Effector memory CD4-positive, alpha-beta T cell (primary cell): ENCODE measurements around the gene HCN4.
"Not testable (repeated sequence)": the region's sequence is repeated elsewhere in the genome, so short reads cannot be mapped to it uniquely, and the experiment has no call there.

Experiments
- DNase-seq, 3 donors: peaks; one replicate each; pipeline ENCODE4 v3.0.0-alpha.2; 2020
- H3K27ac ChIP-seq: 2 replicates; pipeline ENCODE4 v1.7.0; 2013; ENCODE audit warnings: mild to moderate bottlenecking, low read length, moderate library complexity; ENCODE audit not compliant: insufficient read depth, poor library complexity, severe bottlenecking
- H3K27me3 ChIP-seq: replicated peaks from 2 replicates; pipeline ENCODE4 v1.7.0; 2013; ENCODE audit warnings: mild to moderate bottlenecking, low read length; ENCODE audit not compliant: insufficient read depth, control insufficient read depth, poor library complexity, severe bottlenecking
- H3K36me3 ChIP-seq: 2 replicates; pipeline ENCODE4 v1.7.0; 2013; ENCODE audit warnings: mild to moderate bottlenecking, low read length, moderate library complexity; ENCODE audit not compliant: control insufficient read depth, insufficient read depth
- H3K4me1 ChIP-seq: 2 replicates; pipeline ENCODE4 v1.7.0; 2013; ENCODE audit warnings: low read length, mild to moderate bottlenecking; ENCODE audit not compliant: control insufficient read depth, insufficient read depth, poor library complexity, severe bottlenecking
- H3K4me3 ChIP-seq: 2 replicates; pipeline ENCODE4 v1.7.0; 2013; ENCODE audit warnings: low read length, low read depth, mild to moderate bottlenecking; ENCODE audit not compliant: insufficient read depth, poor library complexity, severe bottlenecking
- H3K9me3 ChIP-seq: 2 replicates; pipeline ENCODE4 v1.7.0; 2013; ENCODE audit warnings: mild to moderate bottlenecking, low read length, moderate library complexity; ENCODE audit not compliant: control insufficient read depth
- total RNA-seq, 3 donors: gene quantifications; one replicate each; lab custom pipeline; 2026; lab: John Stamatoyannopoulos, UW

The HCN4 gene
- total RNA-seq: 0 reads per million in 3 donors

GRCh38 chr15:73368301-73369136 lies at the start of gene HCN4:
Gene HCN4, minus strand, starts transcription at chr15:73368958. Its CDS starts 688 bp downstream, at chr15:73368270.
- no peaks in the 10 kb centered on the region for H3K9me3 ChIP-seq
- H3K27ac ChIP-seq: no peak within 1 kb of the TSS
- peaks cover 14% of the 10 kb centered on the region for H3K27me3 ChIP-seq
- no peaks in the 10 kb centered on the region for H3K36me3 ChIP-seq
- no peaks in the 10 kb centered on the region for H3K4me1 ChIP-seq
- no peak for DNase-seq
- H3K4me3 ChIP-seq: no peak within 1 kb of the TSS

GRCh38 chr15:73414876-73415275 lies 46.1 kb upstream of the HCN4 start:
- H3K4me3 ChIP-seq: no peak overlapping the region
- no peaks in the 10 kb centered on the region for H3K27me3 ChIP-seq
- no peaks in the 10 kb centered on the region for H3K9me3 ChIP-seq
- no peaks in the 10 kb centered on the region for H3K36me3 ChIP-seq
- DNase-seq: no peak
- H3K27ac ChIP-seq: no peak overlapping the region
- no peaks in the 10 kb centered on the region for H3K4me1 ChIP-seq

DNA sequence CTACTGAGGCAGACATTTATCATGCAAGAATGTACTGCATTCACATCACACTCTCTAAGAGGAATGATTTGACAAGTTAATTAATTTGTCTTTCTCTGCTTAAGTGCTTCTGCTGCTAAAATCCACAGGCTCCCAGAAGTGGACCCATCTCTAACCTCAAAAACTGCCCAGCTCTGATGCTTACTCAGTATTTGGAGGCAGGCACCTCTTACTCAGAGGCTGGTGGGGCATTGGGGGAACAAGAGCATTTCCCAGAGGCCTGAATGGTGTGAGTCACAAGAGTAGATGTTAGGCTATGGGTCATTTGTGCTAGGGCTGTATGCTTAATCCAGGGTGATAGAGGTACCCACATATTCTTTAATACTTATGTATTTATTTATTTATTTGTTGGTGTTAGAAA lies 34.4 kb upstream of the HCN4 start:
- Histone ChIP-seq H3K4me1 (no peaks in the 10 kb centered on the region), H3K27ac (no peak overlapping the region), H3K9me3 (no peaks in the 10 kb centered on the region), H3K4me3 (no peak overlapping the region), H3K27me3 (no peaks in the 10 kb centered on the region), H3K36me3 (no peaks in the 10 kb centered on the region)
- DNase-seq: no peak

DNA sequence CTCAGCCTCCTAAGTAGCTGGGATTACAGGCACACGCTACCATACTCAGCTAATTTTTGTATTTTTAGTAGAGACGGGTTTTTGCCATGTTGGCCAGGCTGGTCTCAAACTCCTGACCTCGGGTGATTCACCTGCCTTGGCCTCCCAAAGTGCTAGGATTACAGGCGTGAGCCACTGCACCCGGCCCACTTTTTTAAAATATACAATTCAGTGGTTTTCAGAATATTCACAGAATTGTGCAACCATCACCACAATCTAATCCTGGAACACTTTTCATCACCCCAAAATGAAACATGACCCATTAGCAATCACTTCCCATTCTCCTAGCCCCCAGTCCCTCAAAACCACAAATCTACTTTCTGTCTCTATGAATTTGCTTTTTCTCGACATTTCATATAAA lies 31.5 kb upstream of the HCN4 start:
- not testable (repeated sequence) for H3K36me3 ChIP-seq, H3K27me3 ChIP-seq, H3K4me3 ChIP-seq, H3K9me3 ChIP-seq, DNase-seq, H3K4me1 ChIP-seq, H3K27ac ChIP-seq

DNA sequence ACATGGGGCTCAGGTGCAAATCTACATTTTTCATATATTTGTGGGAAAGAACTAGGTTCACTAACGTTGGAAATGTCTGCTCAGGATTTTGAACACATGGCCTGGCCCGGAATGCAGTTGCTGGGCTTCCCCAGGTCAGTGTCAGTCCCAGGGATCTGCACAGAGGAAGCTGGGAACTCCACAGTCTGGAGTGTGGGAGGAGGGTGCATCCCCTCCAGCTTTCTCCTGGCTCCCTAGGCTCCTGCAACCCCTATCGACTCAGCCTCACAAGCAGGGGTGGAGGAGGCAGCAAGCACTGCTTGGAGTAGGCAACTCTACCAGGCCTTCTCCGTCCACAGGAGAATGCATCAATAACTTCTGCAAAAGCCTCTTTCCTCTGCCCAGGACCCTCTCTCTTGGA lies 30.1 kb upstream of the HCN4 start:
- H3K4me3 ChIP-seq: no peak overlapping the region
- DNase-seq: no peak
- H3K36me3 ChIP-seq: no peaks in the 10 kb centered on the region
- no peaks in the 10 kb centered on the region for H3K4me1 ChIP-seq
- no peaks in the 10 kb centered on the region for H3K27me3 ChIP-seq
- H3K9me3 ChIP-seq: no peaks in the 10 kb centered on the region
- no peak overlapping the region for H3K27ac ChIP-seq

- Histone ChIP-seq H3K36me3 (no peaks in the 10 kb centered on the region), H3K27me3 (no peaks in the 10 kb centered on the region), H3K4me1 (no peaks in the 10 kb centered on the region), H3K27ac (no peak overlapping the region), H3K9me3 (no peaks in the 10 kb centered on the region), H3K4me3 (no peak overlapping the region)
- DNase-seq: no peak
These were observed 28.7 kb upstream of the HCN4 start for GRCh38 chr15:73397461-73397860.

GRCh38 chr15:73395671-73396070 lies 26.9 kb upstream of the HCN4 start:
- Histone ChIP-seq H3K9me3 (no peaks in the 10 kb centered on the region), H3K4me3 (no peak overlapping the region), H3K36me3 (no peaks in the 10 kb centered on the region), H3K27ac (no peak overlapping the region), H3K4me1 (no peaks in the 10 kb centered on the region), H3K27me3 (no peaks in the 10 kb centered on the region)
- DNase-seq: no peak

DNA sequence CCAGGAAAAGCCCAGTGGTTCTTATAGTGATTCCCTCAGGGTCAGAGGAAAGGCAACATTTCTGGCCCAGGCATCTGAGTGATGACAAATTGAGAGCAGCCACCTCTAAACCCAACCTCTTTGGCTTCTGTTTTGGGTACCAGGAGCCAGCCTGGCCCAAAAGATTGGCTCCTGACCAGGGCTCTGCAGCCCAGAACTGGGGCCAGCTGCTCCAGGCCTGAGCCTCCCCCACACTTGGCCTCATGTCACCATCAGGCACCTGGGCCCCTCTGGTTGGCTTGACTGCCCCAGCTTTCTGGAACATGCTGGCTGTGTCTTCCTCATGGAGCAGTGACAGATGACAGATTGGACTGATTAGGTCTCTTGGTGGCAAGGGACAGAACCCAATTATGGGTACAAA lies 26.0 kb upstream of the HCN4 start:
- H3K4me3 ChIP-seq: no peak overlapping the region
- no peaks in the 10 kb centered on the region for H3K36me3 ChIP-seq

GRCh38 chr15:73393336-73393735 lies 24.6 kb upstream of the HCN4 start:
- no peaks in the 10 kb centered on the region for H3K4me1 ChIP-seq
- no peak for DNase-seq
- no peaks in the 10 kb centered on the region for H3K27me3 ChIP-seq
- no peaks in the 10 kb centered on the region for H3K9me3 ChIP-seq
- no peak overlapping the region for H3K4me3 ChIP-seq
- H3K36me3 ChIP-seq: no peaks in the 10 kb centered on the region
- no peak overlapping the region for H3K27ac ChIP-seq

More for the DNA sequence above, 26.0 kb upstream of the HCN4 start:
- Histone ChIP-seq H3K9me3 (no peaks in the 10 kb centered on the region), H3K27me3 (no peaks in the 10 kb centered on the region), H3K27ac (no peak overlapping the region), H3K4me1 (no peaks in the 10 kb centered on the region)
- no peak for DNase-seq

DNA sequence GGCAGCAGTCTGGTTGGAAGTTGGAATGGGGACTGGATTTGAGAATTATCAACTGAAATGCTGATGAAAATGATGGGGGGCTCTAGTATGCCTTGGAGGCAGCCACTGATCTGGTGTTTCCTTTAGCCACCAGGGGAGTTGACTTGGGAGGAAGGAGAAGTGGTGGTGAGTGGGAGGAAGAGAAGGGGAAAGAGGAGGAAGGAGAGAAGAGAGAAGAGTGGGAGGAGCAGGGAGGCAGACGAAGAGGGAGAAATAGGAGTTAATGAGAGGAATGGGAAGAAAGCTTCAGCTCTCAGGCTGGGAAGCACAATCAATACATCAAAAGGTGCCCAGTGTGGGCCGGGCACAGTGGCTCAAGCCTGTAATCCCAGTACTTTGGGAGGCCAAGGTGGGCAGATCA lies 23.3 kb upstream of the HCN4 start:
- H3K9me3 ChIP-seq: no peaks in the 10 kb centered on the region
- no peak for DNase-seq
- no peaks in the 10 kb centered on the region for H3K36me3 ChIP-seq
- no peak overlapping the region for H3K27ac ChIP-seq
- no peak overlapping the region for H3K4me3 ChIP-seq
- no peaks in the 10 kb centered on the region for H3K27me3 ChIP-seq
- H3K4me1 ChIP-seq: no peaks in the 10 kb centered on the region
